ENCODE data around the gene WWTR1. TPM values are rescaled to one million over a fixed set of nuclear protein-coding genes. Genes with fewer than 3 reads are reported as not detected.

WWTR1 gene
- polyA plus RNA-seq, 3 donors: 88.7 to 119 (median 100) TPM

DNA sequence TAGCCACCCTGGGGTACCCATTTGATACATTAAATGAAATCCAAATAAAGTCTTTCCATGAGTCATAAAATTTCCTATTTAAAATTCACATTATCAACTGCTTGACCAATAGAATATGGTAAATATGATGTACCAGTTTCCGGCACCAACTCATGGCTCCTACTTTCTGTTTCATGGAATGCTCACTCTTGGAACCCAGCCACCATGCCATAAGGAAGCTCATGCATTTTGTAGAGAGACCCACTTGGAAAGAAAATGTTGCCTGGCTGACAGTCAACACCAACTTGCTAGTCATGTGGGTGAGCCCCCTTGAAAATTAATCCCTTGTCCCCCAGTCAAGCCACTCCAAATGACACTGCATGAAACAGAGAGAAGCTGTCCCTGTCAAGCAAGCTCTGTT is 57.2 kb downstream of the WWTR1 start:
- DNase-seq: no peak

DNA sequence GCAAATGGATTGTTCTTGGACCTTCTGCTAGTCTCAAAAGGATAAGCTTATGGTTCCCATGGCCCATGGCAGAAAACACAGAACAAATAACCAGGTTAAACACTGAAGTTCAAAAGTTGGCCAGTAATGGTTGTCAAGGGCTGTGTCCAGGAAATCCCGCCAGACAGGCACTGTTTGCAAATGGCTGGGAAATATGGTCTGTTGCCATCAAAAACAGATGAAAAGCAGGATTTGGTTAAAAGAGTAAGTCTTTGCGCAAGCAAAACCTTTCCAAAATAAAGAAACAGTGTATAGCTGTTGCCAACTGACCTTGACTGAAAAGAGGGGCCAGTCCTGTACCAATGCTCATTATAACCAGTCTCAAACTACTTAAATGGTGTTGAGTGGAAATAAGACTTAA is 58.6 kb downstream of the WWTR1 start:
- no peak for DNase-seq

DNA sequence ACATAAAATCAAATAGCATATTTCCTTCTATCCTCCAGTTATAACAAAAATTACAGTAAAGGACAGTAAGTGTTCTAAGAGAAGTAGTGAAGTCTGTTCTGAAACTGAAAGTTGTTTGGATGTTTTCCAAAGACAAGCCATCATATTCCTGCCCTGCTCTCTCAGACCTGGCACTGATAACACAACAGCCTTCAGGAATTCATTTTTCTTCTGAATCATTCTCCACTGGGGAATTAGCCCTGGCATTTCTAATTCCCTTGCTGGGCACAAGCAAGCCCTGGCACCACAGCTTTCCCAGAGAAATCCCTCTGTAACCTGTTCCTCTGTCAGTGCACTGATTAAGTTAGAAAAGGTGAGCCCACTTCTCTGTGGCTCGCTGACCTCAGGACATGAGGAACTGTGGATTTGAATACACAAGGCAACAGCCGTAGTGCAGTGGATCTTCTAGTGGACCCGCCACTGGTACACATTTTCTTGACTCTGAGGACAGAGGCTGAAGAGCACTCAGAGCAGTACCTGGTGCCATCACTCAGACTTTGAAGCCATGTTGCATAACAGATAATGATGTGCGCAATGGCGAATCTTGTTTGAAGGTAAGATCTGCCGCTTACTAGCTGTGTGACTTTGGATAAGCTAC is 61.6 kb downstream of the WWTR1 start:
- DNase-seq: no peak

DNA sequence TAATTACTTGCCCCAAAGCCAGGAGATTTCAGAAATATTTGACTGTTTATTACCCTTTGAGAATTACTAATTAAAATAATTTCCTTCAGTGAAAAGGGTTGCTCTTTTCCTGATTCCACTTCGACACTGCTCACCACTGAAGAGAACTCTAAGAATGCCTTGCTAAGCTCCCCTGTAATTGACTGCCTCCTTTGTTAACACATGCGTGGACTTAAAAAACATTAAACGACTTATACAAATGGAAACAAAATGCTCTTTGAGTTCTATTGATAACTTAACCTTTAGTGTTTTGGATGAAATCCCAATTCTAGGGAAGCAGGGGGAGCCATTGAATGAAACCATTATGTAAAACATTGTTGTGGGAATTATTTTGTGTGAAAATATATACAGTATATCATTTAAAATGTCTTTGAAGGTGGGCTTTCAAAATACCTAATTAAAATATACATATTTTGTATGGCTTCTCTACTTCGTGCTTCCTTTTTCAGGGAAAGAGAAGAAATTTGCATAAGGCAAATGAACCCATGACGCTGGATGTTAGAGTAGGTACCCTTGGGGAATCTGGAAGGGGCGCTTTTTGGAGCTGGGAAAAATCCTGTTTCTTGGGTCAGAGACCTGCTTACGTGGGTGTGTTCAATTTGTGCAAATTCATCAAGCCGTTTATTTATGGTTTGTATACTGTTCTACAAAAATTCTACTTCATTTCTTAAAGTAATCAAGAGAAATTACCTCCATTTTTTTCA is 64.2 kb downstream of the WWTR1 start:
- DNase-seq: no peak

DNA sequence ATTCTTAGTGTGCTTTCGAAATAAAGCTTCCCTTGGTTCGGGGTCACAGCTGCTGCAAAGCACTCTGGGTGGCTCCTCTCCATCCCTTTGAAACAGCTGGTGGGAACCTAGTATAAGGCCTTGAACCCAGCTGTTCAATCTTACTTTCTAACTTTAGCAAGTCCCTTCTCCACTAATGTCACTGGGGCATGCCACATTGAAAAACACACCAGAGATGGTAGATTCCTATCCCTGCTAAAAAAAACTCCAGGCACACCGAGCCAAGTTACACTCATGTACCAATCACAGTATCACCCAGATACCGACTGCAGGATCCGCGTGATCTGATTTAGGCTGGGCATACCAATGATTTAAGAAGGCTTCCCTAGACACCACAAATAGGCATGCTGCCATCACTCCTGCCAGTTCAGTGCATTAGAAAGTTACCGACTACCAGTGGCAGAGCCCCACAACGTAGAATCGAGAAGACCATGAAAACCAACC is 65.0 kb downstream of the WWTR1 start:
- no peak for DNase-seq

DNA sequence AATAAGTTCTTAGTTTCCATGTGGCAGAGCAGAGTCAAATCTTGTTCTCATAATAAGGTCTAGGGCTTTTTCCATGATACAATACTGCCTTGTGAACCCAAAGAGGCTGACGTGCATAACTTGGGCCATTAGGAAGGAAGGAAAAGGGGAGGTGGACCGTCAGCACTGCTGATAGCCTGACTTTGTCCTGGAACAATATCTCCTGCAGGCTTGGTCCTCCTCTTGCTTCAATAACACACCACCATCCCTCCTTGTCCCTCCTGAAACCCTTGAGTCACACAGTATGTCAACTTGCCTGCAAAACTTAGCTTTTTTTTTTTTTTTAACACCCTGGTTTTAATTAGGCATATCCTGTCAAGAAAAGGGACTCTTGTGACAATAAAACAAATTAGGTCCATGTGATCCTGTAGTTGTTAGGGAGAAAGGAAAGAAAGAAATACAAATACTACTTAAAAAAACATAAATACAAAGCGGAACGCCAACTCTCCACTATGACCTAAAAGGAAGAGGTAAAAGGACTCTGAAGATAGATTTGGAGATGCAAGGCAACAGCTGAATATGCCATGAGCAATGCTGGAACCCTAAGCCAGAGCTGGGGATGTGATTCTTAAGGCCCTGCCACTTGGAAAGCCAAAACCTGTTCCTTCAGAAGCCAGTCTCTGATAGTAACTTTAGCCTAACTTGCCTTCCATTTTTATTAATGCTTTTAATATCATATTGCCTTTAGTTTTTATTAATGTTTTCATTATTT is 67.0 kb downstream of the WWTR1 start:
- no peak for DNase-seq

DNA sequence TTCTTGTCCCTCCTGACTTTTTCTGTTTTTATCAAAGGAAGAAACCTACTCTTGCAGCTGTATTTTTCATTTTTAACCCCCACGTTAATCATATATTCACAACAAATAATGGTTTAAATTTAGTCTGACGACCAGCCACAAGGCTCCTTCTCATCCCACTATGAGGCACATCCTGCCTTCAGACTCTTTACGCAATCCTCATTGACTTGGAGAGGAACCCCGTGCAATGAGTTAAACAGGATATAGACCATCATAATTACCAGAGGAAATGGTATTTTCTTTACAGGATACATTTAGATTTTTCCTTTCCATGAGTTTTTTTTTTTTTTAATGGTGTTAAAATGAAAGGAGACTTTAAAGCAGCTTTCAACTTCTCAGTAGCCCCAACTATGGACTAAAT is 68.5 kb downstream of the WWTR1 start:
- DNase-seq: no peak

DNA sequence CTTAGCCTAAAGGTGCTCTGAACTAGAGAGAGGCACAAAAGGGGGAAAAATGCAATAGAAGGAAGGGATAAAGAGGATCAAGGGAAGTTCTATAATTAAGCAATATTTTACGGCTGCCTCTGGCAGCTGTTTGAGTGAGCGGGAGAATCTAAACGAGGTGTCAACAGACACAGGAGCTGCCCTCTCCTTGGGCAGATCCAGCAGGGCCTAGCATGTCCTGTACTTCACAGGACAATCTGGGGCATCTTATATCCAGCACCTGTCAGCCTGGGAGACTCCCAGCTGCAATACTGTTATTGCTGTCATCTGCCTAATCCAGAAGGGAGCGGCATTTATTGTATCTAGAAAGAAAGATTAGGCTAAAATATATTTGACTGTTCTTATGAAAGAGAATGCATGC is 68.9 kb downstream of the WWTR1 start:
- DNase-seq: no peak

DNA sequence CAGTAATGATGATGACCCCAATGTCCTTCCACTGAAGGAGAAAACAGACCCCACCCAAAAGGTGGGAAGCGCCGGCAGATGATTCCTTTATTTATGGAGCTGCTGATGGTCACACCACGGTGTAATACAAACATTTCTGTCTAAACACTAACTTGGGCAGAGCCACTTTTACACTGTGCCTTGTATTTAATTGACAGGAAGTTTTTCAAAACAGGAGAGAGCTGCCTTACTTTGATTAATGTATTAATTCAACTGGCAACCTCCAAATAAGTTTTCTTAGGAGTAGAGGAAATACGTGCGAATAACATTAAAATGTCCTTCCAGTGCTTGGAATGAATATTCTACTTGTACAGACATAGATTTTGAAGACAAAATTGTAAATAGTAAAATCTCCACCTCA is 70.4 kb downstream of the WWTR1 start:
- no peak for DNase-seq

DNA sequence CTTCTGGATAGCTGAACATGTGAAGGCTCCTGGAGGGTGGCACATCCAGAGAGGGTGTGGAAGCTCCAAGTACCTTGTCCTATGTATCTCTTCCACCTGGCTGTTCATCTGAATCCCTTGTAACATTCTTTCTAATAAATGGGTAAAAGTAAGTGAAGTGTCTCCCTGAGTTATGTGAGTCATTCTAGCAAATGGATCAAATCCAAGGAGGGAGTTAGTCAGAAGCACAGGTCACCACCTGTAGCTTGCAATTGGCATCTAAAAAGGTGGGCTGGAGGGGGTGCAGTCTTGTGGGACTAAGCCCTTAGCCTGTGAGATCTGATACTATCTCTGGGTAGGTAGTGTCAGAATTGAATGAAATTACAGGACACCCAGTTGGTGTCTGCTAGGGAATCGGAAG is 71.0 kb downstream of the WWTR1 start:
- DNase-seq: no peak

DNA sequence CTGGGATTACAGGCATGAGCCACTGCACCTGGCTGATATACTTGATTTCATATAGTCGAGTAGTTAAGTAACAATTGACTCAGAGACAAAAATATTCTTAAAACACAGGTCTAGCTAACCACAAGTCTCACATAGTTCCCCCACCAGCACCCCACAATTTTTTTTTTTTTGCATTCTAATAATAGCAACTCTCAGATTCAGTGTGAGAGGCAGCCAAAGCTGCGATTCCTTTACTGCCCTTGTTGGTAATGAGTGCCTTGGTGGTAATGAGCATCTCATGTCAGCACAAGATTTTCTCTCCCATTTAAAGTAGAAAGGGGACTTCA is 72.5 kb downstream of the WWTR1 start:
- DNase-seq: no peak

DNA sequence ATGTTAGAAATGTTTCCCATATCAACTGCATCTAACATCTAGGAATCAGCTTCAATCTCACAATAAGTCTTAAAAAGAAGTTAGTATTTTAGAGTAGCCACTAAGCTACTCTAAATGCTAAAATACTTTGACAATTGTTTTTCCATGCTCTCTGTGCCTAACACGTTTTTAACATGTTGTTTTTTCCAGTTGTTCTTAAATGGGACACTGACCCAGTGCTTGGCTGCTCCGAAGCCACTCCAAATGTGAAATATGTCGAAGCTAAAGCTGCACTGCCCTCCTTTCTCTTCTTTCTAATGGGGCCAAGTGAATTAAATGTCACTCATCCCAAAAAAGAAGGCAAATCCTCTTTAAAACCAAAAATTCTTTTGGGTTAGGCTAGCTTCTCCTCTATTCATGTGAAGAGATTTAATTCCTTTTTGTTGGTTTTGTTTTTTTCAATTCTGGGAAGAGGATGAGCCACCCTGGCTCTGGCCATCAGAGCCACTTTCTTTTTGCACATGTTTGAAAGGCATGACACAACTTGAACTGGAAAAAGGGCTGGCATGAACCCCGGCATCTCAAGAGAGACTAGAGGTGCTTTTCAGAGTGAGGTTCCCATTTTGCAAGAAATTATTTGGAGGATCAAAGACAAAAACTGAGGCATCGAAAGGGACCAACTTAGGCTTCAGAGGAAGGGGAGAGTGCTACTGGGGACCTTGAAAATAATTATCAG is 73.7 kb downstream of the WWTR1 start:
- no peak for DNase-seq

DNA sequence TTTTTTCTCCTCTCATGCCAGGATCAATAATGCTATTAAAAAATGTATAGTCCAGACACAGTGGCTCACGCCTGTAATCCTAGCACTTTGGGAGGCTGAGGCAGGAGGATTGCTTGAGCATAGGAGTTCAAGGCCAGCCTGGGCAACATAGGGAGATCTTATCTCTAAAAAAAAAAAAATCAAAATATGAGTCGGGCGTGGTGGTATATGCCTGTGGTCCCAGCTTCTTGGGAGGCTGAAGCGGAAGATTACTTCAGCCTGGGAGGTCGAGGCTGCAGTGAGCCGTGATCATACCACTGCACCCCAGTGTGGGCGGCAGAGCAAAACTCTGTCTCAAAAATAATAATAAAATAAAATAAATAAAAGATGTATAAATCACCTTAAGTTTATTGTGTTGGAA is 75.4 kb downstream of the WWTR1 start:
- DNase-seq: no peak

DNA sequence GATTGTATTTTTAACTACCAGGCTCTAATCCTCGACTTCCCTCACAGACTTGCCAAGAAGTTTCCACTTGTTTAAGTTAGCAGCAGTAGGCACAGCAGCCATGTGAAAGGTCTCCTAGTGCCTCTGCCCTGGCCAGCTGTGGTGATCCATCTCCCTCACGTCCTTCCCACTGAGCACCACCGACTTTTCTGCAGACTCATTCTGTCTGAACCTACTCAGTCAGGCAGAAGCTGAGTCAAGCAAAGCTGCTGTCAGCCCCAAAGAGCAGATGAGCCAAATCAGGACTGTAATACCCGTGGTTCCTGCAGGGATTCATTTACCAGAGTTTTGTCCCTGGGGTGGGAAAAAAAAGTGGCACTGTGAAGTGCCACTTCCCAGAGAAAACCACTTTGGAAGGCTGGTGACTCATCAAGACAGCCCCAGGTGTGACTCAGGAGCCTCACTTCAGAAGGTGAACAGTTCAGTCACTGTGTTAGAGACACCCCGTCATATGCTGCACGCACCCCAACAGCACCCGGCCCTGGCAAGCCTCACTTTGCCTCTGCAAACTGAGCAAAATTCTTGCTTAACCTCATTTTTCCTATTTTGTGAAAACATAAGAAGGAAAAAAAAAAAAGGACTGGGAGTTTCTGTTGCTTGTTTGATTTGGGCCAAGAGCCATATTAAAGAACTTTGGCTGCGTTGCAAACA is 76.0 kb downstream of the WWTR1 start:
- no peak for DNase-seq

DNA sequence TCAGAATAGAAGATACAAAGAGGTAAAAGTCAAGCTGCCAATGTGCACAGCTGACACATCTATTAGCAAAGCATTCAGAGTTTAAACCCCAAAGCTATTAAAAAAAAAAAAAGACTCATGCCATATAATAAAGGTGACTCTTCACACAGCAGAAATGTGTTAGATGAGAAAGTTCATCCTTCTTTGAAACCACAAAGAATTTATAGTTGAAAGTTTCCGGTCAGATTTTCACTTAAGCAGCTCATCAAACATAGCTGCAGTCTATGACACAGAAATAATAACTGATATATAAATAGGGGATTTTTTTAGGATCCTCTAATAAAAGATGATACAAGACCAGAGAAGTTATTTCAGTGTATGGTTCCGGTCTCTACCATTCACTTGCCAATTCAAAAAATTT is 76.6 kb downstream of the WWTR1 start:
- no peak for DNase-seq

DNA sequence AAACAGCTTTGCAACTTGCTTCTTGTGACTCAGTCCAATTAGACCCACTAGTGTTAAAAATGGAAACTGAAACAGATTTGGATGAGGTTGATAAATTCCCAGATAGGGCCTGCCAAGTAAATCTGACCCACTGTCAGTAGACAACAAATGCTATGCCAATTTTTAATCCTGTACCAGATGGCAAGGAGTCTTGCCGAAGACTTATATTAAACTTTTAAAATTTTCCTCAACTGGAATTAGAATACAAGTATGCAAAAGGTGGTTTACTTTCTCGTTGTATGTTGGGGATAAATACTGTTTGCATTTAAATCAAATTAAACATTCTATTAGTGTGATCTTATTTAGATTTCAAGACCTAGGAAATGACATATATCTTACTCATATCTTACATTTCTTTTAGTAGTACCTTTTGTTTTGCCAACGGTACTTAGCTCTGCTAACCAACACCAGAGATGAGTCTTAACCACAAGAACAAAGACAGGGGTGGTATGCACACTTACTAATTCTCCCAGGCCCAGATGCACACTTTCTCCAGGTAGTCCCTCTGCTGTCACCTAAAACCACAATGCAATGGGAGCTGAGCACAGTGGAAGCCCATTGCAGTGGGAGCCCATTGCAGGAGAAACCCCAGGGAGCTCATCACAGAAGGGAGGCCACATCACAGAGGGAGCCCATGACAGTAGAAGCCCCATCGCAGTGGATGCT is 77.8 kb downstream of the WWTR1 start:
- DNase-seq: no peak

DNA sequence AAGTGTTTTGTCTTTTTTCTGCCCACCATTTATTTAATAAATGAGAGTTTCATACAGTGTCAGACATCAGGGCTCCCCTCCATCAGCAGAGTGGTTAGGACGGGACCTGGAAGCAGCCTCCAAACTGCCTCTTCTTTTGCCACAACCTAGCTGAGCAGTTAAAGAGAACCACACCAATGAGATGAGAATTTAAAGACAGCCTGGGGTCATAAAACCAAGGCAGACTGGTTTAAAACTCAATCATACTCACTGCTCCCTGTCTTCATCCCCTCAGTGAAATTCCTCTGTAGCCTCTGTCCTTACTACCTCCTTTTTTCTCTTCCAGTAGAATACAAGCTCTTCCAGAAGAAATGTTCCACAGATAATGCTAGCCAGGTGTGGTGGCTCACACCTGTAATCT is 78.7 kb downstream of the WWTR1 start:
- no peak for DNase-seq

DNA sequence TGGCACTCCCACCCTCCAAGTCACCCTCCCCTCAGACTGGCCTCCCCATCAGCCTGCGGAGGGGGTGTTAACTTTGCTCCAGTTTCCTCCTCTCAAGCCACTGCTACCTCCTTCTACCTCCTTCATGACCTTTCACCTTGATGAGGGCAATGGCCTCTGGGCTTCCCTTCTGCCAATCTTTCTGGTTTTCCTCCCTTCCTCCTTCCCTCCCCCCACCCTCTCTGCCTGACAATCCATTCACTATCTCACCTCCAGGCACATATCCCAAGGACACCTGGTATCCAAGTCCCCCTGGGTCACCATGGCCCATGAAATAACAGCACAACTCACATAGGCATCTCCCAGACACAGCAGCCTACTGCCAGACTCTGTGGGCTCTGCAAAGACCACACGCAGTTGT is 80.0 kb downstream of the WWTR1 start:
- no peak for DNase-seq

DNA sequence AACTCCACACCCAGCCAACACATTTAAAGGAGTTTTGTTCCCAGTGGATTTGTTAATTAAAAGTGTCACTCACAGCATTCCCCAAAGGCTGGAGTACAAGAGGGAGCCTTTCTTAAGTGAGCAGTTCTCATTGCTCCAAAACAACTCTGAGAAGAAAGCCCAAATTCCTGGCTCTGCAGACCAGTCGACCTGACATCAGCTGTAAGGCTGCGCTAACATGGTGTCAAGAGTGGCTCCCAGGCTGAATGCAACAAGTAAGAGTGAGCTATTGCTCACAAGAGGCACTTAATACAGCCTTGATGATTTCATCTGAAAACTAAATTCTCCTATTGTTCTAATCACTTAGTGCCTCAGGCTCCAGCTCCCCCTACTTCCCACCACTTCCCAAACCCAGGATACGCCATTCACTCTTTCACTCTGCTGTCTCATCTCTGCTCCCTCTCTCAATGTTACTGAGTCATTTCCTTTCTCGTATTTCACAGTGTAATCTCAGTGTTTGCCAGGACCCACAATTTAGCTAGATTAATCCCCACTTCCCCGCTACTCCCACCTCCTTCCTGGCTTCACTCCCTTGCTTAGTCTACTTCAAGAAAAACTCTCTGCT is 81.8 kb downstream of the WWTR1 start:
- DNase-seq: peak; percentile 61

DNA sequence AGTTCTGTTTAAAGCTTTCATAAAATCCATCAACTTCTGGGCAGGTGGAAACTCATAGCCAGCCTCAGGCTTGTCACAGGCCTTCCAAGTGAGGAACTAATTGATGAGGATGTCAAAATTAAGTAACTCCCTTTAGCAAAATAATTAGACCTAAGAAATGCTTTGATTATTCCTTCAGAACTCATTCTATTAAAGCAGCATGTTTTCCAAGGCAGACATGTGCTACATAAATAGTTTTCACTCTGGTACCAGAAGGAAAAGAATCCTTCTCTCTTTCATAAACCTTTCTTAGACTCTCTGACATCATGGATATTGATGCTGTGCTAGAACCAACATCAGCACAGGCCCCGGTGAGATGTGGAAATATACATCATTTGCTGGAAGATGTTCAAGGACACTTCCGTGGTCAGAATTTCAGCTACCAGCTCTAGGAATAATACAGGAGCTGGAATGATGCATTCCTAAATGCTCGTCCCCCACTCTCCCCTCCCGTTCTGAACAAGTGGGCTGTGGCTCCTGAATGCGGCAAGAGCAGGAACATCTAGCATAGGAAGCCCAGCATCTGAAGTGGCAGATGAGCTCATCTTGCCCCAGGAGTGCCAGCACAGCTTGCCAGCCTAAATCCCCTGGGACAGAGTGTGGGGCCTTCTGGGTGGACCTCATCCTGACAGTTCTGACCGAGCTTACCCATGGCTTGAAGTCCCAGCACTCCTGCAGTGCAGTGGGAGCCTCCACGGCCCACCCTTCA is 82.4 kb downstream of the WWTR1 start:
- no peak for DNase-seq

All from renal pelvis (tissue), 4 donors.